NK-92 treated with Interleukin-12 subunit alpha and Interleukin-12 subunit beta, amount 100 ng/mL, for 24 hours (cell line): ENCODE measurements around the gene CYP26C1.

Experiments used
- DNase-seq: peaks from one replicate; lab custom pipeline; 2025; lab: John Stamatoyannopoulos, UW

CYP26C1 gene

GRCh38 chr10:93064874-93065660 lies 4.5 kb downstream of the CYP26C1 start:
- DNase-seq, result no peak

GRCh38 chr10:93065675-93066543 lies 5.3 kb downstream of the CYP26C1 start:
- no peak for DNase-seq

GRCh38 chr10:93066544-93066913 lies 5.9 kb downstream of the CYP26C1 start:
- DNase-seq, result no peak

- DNase-seq, result no peak
These were observed 7.1 kb downstream of the CYP26C1 start for GRCh38 chr10:93067443-93068365.

- no peak for DNase-seq
These were observed 8.0 kb downstream of the CYP26C1 start for GRCh38 chr10:93068411-93069244.

GRCh38 chr10:93069245-93069561 lies 8.6 kb downstream of the CYP26C1 start:
- no peak for DNase-seq

GRCh38 chr10:93070378-93071176 lies 10.0 kb downstream of the CYP26C1 start:
- no peak for DNase-seq

GRCh38 chr10:93071177-93071472 lies 10.5 kb downstream of the CYP26C1 start:
- no peak for DNase-seq

- no peak for DNase-seq
These were observed 11.2 kb downstream of the CYP26C1 start for GRCh38 chr10:93071674-93072224.

GRCh38 chr10:93072225-93072712 lies 11.7 kb downstream of the CYP26C1 start:
- no peak for DNase-seq

GRCh38 chr10:93072713-93073538 lies 12.3 kb downstream of the CYP26C1 start:
- no peak for DNase-seq

GRCh38 chr10:93073539-93074146 lies 13.0 kb downstream of the CYP26C1 start, which contains the start of gene CYP26A1:
Gene CYP26A1, plus strand, starts transcription at chr10:93073893. Its CDS starts 42 bp downstream, at chr10:93073935.
- no peak for DNase-seq

GRCh38 chr10:93074147-93074596 lies 13.6 kb downstream of the CYP26C1 start:
- DNase-seq, result no peak

- DNase-seq, result no peak
These were observed 14.2 kb downstream of the CYP26C1 start for GRCh38 chr10:93074597-93075368.

GRCh38 chr10:93075369-93076221 lies 15.0 kb downstream of the CYP26C1 start:
- no peak for DNase-seq

- DNase-seq, result no peak
These were observed 16.3 kb downstream of the CYP26C1 start for GRCh38 chr10:93076871-93077270.

- no peak for DNase-seq
These were observed 17.3 kb downstream of the CYP26C1 start for GRCh38 chr10:93077860-93078337.
